Dendritic cell treated with granulocyte-macrophage colony-stimulating factor and Interleukin-4, amounts not matched to agents 40 ng/mL and 50 ng/mL, for 4 days (primary cell): ENCODE measurements around the gene FITM2.
"Not testable (repeated sequence)": the region's sequence is repeated elsewhere in the genome, so short reads cannot be mapped to it uniquely, and the experiment has no call there.

ENCODE experiments used
- H3K27ac Mint-ChIP-seq: one replicate; pipeline ENCODE4 v1.8.0; 2022; ENCODE audit warnings: mild to moderate bottlenecking, mixed read lengths
- H3K27me3 Mint-ChIP-seq: one replicate; pipeline ENCODE4 v1.8.0; 2022; ENCODE audit warnings: mild to moderate bottlenecking, mixed read lengths
- H3K36me3 Mint-ChIP-seq: one replicate; pipeline ENCODE4 v1.8.0; 2022; ENCODE audit warnings: low read depth, mixed read lengths
- H3K4me1 Mint-ChIP-seq: one replicate; pipeline ENCODE4 v1.8.0; 2022; ENCODE audit warnings: low read depth, mixed read lengths
- H3K4me3 Mint-ChIP-seq: one replicate; pipeline ENCODE4 v1.8.0; 2022; ENCODE audit warnings: mild to moderate bottlenecking, moderate library complexity, mixed read lengths
- H3K9me3 Mint-ChIP-seq: one replicate; pipeline ENCODE4 v1.8.0; 2022; ENCODE audit warnings: mixed read lengths
- intact Hi-C: fragments of 100-400 bp; cut with micrococcal nuclease; formaldehyde crosslinking; loops from one replicate; pipeline ENCODE4 v1.15.0; 2022

The FITM2 gene

GRCh38 chr20:44310664-44311639 lies at the start of gene FITM2:
TSS of gene FITM2 (minus strand) at chr20:44311202. CDS start at chr20:44311148, 54 bp downstream.
- intact Hi-C loops: loop anchor here (1.0 kb wide), 2 partner anchors 94 to 100 kb away; no protein-coding TSS in a partner anchor
- Mint-ChIP-seq H3K36me3 (peaks cover 19% of the 10 kb centered on the region), H3K27ac (peak within 1 kb of the TSS; percentile 79), H3K27me3 (peaks cover 9% of the 10 kb centered on the region), H3K4me3 (peak within 1 kb of the TSS; percentile 84), H3K9me3 (no peaks in the 10 kb centered on the region), H3K4me1 (peaks cover 19% of the 10 kb centered on the region)

GRCh38 chr20:44360221-44360620 lies 49.2 kb upstream of the FITM2 start:
- Mint-ChIP-seq H3K36me3 (no peaks in the 10 kb centered on the region), H3K27me3 (peaks cover 11% of the 10 kb centered on the region), H3K9me3 (no peaks in the 10 kb centered on the region), H3K4me1 (no peaks in the 10 kb centered on the region), H3K27ac (no peak overlapping the region), H3K4me3 (no peak overlapping the region)
- intact Hi-C loops: no loop called here

- Mint-ChIP-seq H3K36me3 (no peaks in the 10 kb centered on the region), H3K9me3 (no peaks in the 10 kb centered on the region), H3K27me3 (peaks cover 13% of the 10 kb centered on the region), H3K27ac (no peak overlapping the region), H3K4me3 (no peak overlapping the region), H3K4me1 (no peaks in the 10 kb centered on the region)
- intact Hi-C loops: no loop called here
Measured at GRCh38 chr20:44358776-44359175, 47.8 kb upstream of the FITM2 start.

GRCh38 chr20:44357555-44358125 lies 46.6 kb upstream of the FITM2 start:
- intact Hi-C loops: no loop called here
- Mint-ChIP-seq H3K4me3 (no peak overlapping the region), H3K9me3 (no peaks in the 10 kb centered on the region), H3K4me1 (no peaks in the 10 kb centered on the region), H3K27me3 (peaks cover 12% of the 10 kb centered on the region), H3K27ac (no peak overlapping the region), H3K36me3 (no peaks in the 10 kb centered on the region)

- intact Hi-C loops: no loop called here
- peaks cover 12% of the 10 kb centered on the region for H3K27me3 Mint-ChIP-seq
- no peak overlapping the region for H3K4me3 Mint-ChIP-seq
- H3K36me3 Mint-ChIP-seq: no peaks in the 10 kb centered on the region
- H3K9me3 Mint-ChIP-seq: no peaks in the 10 kb centered on the region
- no peaks in the 10 kb centered on the region for H3K4me1 Mint-ChIP-seq
- H3K27ac Mint-ChIP-seq: no peak overlapping the region
Measured at GRCh38 chr20:44357020-44357419, 46.0 kb upstream of the FITM2 start.

GRCh38 chr20:44356353-44356723 lies 45.3 kb upstream of the FITM2 start:
- no peaks in the 10 kb centered on the region for H3K4me1 Mint-ChIP-seq
- intact Hi-C loops: no loop called here
- no peak overlapping the region for H3K4me3 Mint-ChIP-seq
- no peaks in the 10 kb centered on the region for H3K9me3 Mint-ChIP-seq
- peaks cover 8% of the 10 kb centered on the region for H3K27me3 Mint-ChIP-seq
- no peaks in the 10 kb centered on the region for H3K36me3 Mint-ChIP-seq
- no peak overlapping the region for H3K27ac Mint-ChIP-seq

GRCh38 chr20:44355498-44356352 lies 44.7 kb upstream of the FITM2 start, which contains the start of gene HNF4A:
TSS of gene HNF4A (plus strand) at chr20:44355699. CDS start at chr20:44355805, 106 bp downstream.
- Mint-ChIP-seq H3K4me1 (no peaks in the 10 kb centered on the region), H3K9me3 (no peaks in the 10 kb centered on the region), H3K36me3 (no peaks in the 10 kb centered on the region), H3K4me3 (no peak within 1 kb of the TSS), H3K27ac (no peak within 1 kb of the TSS), H3K27me3 (peaks cover 7% of the 10 kb centered on the region)
- intact Hi-C loops: no loop called here

GRCh38 chr20:44354979-44355497 lies 44.0 kb upstream of the FITM2 start:
- H3K4me1 Mint-ChIP-seq: no peaks in the 10 kb centered on the region
- H3K27ac Mint-ChIP-seq: no peak overlapping the region
- H3K27me3 Mint-ChIP-seq: peaks cover 7% of the 10 kb centered on the region
- no peaks in the 10 kb centered on the region for H3K9me3 Mint-ChIP-seq
- H3K4me3 Mint-ChIP-seq: no peak overlapping the region
- intact Hi-C loops: no loop called here
- no peaks in the 10 kb centered on the region for H3K36me3 Mint-ChIP-seq

- no peaks in the 10 kb centered on the region for H3K36me3 Mint-ChIP-seq
- no peaks in the 10 kb centered on the region for H3K9me3 Mint-ChIP-seq
- peaks cover 6% of the 10 kb centered on the region for H3K27me3 Mint-ChIP-seq
- intact Hi-C loops: no loop called here
- H3K27ac Mint-ChIP-seq: no peak overlapping the region
- H3K4me3 Mint-ChIP-seq: no peak overlapping the region
- no peaks in the 10 kb centered on the region for H3K4me1 Mint-ChIP-seq
Measured at GRCh38 chr20:44350567-44350966, 39.6 kb upstream of the FITM2 start.

- H3K9me3 Mint-ChIP-seq: no peaks in the 10 kb centered on the region
- intact Hi-C loops: no loop called here
Measured at GRCh38 chr20:44349349-44349748, 38.3 kb upstream of the FITM2 start.

GRCh38 chr20:44348168-44348659 lies 37.2 kb upstream of the FITM2 start:
- Mint-ChIP-seq H3K27ac (no peak overlapping the region), H3K27me3 (peaks cover 4% of the 10 kb centered on the region), H3K36me3 (no peaks in the 10 kb centered on the region), H3K9me3 (no peaks in the 10 kb centered on the region), H3K4me3 (no peak overlapping the region), H3K4me1 (no peaks in the 10 kb centered on the region)
- intact Hi-C loops: no loop called here

More at GRCh38 chr20:44349349-44349748, 38.3 kb upstream of the FITM2 start:
- Mint-ChIP-seq H3K4me1 (no peaks in the 10 kb centered on the region), H3K4me3 (no peak overlapping the region), H3K36me3 (no peaks in the 10 kb centered on the region), H3K27ac (no peak overlapping the region), H3K27me3 (peaks cover 6% of the 10 kb centered on the region)

- H3K27me3 Mint-ChIP-seq, H3K4me3 Mint-ChIP-seq, H3K9me3 Mint-ChIP-seq, intact Hi-C loops, H3K27ac Mint-ChIP-seq, H3K4me1 Mint-ChIP-seq, H3K36me3 Mint-ChIP-seq: not testable (repeated sequence)
Measured at GRCh38 chr20:44345941-44346340, 34.9 kb upstream of the FITM2 start.

GRCh38 chr20:44345147-44345546 lies 34.1 kb upstream of the FITM2 start:
- Mint-ChIP-seq H3K9me3 (no peaks in the 10 kb centered on the region), H3K4me1 (no peaks in the 10 kb centered on the region), H3K27ac (no peak overlapping the region), H3K36me3 (no peaks in the 10 kb centered on the region), H3K27me3 (peaks cover 4% of the 10 kb centered on the region), H3K4me3 (no peak overlapping the region)
- intact Hi-C loops: no loop called here
